GM03348 (cell line): ENCODE data around the gene NDRG4.

Experiments
- DNase-seq: peaks from one replicate; pipeline ENCODE4 v3.0.0; 2012; ENCODE audit warnings: low spot score

NDRG4 gene, protein sequence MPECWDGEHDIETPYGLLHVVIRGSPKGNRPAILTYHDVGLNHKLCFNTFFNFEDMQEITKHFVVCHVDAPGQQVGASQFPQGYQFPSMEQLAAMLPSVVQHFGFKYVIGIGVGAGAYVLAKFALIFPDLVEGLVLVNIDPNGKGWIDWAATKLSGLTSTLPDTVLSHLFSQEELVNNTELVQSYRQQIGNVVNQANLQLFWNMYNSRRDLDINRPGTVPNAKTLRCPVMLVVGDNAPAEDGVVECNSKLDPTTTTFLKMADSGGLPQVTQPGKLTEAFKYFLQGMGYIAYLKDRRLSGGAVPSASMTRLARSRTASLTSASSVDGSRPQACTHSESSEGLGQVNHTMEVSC

DNA sequence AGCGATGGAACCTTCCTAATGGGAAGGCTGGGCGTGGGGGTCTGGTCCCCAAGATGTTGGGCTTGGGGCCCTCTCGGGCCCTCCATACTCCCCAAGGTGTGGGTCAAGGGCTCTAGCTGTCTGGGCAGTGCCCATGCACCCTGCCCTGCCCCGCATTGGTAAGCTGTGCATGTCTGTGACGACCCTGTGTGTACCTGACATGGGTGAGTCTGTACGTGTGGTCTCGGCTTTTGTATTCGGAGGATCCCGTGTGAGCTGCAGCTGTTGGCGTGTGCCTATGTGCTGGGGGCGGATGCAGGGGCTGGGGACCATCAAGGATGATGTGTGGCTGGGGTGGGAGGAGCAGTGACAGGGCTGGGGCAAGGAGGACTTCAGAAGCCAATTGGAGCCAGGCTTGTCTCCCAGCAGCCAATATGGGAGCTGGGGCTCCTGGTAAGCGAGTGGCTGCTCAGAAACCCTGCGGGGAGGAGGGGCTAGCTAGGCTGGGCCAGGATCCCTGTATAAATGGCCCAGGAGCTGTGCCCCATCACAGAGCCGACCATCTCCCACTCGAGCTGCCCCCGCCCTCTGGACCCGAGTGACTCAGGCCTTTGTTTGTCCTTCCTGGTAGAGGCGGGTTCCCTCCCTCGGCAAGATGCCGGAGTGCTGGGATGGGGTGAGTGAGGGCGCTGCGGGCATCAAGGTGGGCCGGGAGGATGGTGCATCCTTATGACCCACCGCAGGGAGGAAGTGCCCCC is at the start of gene NDRG4:
Gene NDRG4, plus strand, starts transcription at position 529 of the 737 bp plus-strand sequence. Its CDS starts 106 bp downstream, at position 635.
- DNase-seq, result peak; percentile 88

DNA sequence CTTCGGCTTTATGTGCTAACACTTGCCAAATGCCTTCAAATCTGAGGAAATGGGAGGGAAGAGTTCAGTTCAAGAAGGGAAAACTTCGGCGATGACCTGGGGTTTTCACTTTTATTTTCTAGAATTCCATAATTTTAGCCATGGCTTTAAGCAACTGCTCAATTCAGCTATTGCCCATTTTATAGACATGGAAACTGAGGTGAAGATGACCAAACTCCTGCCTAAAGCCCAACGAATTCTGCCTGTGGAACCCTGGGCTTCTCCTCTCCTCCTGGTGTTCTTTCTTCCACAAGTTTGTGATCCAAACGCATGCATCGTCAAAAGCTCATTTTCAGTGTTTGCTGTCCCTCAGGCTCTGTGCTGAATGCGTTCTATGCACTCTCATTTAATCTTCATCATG is 49.4 kb upstream of the NDRG4 start:
- DNase-seq, result no peak

DNA sequence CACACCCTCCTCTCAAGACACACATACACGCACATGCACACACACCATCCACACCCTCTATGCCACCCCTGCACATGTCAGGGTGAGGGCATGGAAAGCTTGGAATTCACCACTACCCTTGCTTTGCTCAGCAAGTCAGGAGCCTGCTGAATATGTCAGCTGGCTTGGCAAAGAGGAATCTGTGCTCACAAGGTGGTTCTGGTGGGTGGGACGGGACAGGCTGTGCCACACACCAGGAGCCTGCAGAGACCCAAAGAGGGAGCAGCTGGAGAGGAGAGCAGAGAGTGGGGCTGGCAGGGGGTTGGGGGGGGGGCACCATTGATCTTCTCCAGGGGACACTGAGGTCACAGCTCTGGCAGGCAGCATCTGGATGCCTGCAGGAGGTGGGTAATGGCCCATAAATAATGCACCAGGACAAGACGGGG is 48.7 kb upstream of the NDRG4 start:
- DNase-seq, result no peak

DNA sequence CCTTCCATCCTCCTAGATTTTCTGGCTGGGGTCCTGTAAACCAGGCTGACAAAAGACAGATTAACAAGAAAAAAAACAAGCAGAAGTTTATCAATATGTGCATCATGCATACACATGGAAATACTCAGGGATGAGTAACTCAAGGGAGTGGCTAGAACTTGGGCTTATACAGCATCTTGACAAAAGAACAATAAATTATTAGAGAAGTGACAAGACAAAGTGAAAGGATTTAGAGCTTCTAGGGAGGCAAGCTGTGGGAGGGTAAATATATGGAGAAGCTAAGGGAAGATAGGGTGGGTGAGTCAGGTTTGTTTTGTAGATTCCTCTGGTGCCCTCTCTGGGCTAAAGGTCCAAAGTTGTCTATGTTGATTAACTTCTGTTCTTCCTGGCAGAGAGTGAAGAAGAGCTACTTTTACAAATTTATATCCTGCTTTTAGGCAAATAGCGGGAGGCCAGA is 48.0 kb upstream of the NDRG4 start:
- peak; percentile 37 for DNase-seq

DNA sequence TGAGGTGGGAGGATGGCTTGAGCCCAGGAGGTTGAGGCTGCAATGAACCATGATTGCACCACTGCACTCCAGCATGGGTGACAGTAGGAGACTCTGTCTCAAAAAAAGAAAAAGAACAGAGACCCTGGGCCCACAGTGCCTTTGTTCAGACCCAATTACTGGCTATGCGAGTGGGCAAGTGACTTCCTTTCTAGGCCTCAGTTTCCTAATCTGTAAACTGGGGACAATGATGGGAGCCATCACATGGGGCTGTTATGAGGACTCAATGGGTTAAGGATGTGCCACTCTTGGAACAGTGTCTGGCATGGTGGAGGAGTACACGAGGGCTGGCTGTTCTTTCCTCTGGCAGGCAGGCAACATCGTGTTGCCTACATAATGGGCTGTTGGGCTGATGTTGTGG is 47.3 kb upstream of the NDRG4 start:
- no peak for DNase-seq

DNA sequence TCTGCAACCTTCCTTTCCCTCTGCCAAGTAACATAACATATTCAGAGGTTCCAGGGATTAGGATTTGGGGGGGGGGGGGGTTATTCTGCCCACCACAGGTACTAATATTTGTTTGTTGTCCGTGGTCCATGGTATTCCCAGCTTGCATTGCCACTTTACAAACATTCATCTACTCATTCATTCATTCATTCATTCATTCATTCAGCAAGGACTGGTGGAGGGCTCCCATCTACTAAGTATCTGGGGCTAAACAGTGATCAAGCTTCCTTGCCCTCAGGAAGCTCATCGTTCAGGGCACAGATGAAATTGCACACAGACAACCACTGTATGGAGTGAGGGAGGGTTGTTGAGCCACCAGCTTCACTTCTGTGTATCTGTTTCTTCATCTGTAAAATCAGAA is 45.8 kb upstream of the NDRG4 start:
- no peak for DNase-seq

DNA sequence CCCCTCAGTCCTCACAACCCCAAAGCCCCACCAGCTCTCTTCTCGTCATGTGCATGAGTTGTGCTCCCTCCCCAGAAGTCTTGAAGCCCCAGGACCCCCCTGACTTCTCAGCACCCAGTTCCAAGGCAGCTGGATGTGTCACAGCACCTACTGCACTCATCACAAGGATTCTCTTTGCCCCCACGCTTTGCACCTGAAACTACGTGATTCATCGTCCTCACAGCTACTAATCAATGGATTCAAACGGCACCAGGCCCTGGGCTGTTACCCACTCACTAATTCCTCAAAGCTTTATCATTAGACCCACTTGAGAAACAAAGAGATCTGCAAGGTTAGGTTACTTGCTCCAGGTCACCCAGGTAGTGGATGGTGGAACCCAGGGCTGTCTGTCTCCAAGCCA is 45.1 kb upstream of the NDRG4 start:
- DNase-seq, result no peak

DNA sequence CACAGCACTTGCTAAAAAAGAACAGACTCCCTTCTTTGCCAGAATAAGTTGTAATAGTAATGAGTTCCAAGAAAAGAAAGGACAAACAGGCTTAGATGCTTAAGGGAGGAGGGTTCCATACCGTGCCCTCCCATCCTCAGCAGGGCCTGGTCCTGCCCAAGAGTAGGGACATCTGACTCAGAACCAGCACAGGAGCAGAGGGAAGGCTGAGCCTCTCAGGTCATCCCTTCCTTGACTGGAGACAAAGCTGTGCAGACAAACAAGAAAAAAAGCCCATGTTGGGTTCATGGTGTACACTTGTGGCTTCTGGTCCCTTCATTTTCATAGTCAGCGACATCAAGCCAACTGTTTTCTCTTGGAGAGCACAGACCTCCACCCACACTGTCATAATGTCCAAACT is 44.2 kb upstream of the NDRG4 start:
- no peak for DNase-seq

DNA sequence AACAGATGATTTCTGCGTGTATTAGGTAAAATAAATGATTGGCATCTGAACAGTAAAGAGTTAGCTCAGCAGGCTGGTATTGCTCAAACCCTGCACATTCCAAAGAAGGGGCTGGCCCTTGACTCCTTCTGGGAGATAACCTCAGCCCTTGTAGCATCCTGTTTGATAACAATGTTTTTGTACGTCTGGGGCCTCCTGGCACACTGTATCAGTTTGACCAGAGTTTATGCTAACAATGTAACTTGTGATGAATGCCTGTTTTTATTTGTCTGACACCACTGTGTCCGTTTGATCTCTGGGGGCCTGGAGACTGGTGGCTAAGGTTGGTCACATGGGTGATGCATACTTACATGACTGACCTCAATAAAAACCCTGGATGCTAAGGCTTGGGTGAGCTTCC is 43.8 kb upstream of the NDRG4 start:
- DNase-seq, result no peak

DNA sequence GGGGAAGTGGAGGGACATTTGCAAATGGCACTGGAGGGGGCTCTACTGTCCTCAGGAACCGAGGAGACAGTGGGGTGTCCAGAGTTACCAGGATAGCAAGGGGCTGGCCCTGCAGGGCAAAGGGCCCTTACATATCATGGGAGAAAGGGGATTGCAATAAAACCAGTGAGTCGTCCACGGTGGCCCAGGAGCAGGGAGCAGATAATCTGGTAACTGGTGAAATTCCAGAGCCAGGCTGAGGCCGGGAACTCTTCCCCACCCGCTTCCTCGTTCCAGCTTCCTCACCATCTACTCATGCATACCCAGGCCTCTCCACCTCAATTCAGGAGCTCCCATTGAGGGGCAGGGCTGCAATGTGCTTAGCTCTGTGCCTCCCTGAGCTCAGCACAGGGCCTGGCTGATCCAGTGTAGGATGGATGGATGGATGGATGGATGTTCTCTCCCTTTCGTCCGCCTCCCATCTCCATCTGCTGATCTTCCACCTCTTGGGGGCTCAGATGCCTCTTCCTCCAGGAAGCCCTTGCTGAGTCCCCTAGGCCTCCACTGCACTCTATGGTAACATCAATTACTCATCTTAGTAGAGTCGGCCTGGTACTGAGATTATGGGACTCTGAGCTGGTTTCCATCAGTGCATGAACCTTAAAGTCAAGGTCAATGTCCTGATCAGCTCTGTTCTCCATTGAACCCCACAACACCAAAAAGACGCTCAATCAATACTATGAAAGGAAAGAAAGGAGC is 41.2 kb upstream of the NDRG4 start:
- DNase-seq, result no peak

DNA sequence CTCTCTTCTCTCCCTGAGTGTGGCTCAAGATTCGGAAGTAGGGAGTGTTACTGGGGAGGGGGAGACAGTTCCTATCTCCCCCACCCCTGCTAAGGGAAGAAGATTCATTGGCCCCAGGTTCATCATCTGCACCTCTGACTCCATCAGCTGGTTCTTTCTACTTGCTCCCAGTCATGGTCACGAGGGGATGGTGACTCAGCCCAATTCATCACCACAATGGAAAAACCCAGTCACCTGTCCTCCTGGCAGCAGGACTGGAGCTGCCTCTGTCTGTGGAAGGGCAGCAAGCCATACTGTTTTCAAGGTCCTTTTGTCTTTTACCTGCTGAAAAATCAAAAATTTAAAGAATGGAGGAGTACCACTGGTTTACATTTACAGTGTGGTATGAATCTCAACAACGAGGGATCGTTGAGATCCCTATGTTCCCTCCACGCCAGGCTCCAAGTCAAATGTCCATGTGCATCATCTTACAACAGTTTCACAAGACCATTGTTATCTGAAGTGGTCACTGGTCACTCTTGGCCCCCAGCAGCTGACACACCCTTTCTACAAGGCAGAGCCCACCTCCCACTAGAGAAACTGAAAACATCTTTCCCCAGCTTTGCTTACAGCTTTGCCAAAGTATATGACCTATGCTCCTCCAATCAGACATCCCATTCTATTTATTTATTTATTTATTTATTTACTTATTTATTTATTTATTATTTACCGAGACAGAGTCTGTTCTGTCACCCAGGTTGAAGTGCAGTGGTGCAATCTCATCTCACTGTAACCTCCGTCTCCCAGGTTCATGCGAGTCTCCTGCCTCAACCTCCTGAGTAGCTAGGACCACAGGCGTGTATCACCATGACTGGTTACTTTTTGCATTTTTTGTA is 40.4 kb upstream of the NDRG4 start:
- DNase-seq, result peak; percentile 36

DNA sequence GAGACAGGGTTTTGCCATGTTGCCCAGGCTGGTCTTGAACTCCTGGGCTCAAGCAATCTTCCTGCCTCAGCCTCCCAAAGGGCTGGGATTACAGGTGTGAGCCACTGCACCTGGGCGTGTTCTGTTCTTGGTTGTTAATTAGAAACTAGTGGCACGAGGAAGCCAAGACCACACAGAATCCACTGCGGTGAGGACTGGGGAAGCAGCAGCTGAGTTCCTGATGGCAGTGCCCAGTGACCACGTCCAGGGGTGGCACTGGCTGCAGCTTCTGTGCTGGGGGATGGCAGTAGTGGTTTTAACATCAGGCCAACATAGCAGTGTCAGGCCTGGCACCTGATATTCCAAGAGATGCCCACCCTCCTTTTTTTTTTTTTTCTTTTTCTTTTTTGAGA is 39.7 kb upstream of the NDRG4 start:
- no peak for DNase-seq

DNA sequence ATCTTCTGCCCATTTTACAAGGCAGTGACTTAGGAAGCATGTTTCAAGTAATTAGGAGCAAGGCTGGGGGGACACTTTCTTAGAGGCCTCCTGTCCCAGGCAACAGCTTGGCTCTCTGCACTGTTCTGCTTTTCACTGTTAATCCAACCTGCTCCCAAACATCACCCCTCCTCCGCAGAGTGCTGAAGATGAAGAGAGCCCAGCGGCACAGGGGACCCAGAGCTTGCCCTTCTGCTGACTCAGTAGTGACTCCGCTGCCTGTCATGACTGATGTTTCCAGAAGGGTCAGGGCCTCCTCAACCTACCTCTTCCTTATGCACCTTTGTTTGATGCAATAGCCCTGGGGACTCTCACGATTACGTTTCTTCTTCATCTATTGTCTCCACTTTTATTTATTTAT is 38.9 kb upstream of the NDRG4 start:
- no peak for DNase-seq

DNA sequence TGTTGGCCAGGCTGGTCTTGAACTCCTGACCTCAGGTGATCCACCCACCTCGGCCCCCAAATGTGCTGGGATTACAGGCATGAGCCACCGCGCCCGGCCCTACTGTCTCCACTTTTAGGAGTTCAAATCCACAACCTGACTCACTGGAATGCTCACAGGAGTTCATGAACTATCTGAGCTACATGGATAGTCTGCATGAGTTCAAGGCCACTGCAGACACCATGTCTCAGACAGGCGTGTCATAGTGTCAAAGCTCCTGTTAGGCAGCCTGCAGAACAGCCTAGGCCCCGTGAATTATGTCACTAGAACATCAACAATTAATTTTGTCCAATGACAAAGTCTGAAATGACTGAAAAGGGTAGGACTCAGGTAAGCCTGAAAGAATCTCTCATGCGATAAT is 38.3 kb upstream of the NDRG4 start:
- no peak for DNase-seq

DNA sequence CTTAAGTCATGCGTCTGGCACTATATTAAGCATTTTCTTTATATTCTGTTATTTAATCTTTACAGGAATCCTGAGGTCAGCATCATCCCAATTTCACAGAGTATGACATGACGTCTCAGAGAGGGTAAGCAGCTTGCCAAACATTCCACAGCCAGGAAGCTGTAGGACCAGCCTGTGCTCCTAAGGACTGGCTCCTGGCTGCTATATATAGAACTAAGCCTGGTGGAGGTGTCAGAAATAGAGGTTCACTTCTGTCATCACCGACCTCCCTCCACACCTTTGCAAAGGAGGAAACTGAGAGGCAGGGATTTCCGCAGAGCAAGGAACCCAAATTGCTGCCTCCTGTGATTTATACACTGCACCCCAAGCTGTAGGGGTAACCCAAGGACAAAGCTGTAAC is 37.9 kb upstream of the NDRG4 start:
- DNase-seq, result no peak

DNA sequence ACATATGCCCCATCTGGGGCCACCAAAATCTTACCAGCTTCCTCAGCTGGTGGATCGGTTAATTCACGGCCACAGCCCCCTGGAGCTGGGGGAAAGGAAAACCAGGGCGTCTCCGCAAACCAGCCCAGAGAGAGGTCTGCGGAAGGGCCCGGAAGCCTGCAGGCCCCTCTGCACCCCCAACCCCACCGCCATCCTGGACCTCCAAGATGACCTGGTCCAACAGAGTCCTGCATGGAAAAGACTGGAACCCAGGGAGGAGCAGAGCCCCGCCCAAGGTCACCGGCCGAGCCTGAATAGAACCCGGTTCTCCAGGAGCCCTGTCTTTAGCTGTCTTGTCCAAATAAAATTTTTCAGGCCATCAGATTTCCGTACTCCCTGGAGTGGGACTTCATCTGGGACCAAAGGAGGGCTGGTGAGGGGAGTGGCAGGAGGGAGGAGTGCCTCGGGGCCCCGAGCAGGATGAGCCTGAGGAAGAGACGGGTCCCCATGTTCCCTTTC is 37.4 kb upstream of the NDRG4 start:
- DNase-seq, result no peak

DNA sequence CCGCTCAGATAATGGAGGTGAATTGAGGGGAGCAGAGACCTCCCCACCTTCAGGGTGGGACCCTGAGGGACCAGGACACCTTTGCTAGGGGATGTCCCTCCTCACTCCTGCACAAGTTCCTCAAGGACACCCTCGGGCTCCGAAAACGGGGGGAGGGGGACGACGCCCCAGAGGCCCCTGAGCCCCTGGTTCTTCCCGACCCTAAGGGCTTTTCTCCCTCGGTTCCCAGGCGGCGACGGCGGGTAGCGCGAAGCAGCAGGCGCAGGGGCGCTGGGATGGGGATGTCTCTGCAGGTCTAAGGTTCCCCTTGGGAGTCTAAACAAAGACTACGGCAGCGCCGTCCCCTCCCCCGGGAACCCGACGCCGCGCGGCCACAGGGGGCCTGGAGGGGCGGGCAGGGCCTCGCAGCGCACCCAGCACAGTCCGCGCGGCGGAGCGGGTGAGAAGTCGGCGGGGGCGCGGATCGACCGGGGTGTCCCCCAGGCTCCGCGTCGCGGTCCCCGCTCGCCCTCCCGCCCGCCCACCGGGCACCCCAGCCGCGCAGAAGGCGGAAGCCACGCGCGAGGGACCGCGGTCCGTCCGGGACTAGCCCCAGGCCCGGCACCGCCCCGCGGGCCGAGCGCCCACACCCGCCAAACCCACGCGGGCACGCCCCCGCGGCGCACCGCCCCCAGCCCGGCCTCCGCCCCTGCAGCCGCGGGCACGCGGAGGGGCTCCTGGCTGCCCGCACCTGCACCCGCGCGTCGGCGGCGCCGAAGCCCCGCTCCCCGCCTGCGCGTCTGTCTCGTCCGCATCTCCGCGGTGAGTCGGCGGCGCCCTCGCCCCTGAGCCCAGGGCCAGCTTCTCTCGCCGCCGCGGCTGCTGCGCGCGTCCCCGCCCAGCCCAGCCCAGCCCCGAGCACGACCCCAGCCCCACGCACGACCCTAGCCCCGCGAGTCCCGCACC is 36.7 kb upstream of the NDRG4 start:
- DNase-seq, result peak; percentile 37

DNA sequence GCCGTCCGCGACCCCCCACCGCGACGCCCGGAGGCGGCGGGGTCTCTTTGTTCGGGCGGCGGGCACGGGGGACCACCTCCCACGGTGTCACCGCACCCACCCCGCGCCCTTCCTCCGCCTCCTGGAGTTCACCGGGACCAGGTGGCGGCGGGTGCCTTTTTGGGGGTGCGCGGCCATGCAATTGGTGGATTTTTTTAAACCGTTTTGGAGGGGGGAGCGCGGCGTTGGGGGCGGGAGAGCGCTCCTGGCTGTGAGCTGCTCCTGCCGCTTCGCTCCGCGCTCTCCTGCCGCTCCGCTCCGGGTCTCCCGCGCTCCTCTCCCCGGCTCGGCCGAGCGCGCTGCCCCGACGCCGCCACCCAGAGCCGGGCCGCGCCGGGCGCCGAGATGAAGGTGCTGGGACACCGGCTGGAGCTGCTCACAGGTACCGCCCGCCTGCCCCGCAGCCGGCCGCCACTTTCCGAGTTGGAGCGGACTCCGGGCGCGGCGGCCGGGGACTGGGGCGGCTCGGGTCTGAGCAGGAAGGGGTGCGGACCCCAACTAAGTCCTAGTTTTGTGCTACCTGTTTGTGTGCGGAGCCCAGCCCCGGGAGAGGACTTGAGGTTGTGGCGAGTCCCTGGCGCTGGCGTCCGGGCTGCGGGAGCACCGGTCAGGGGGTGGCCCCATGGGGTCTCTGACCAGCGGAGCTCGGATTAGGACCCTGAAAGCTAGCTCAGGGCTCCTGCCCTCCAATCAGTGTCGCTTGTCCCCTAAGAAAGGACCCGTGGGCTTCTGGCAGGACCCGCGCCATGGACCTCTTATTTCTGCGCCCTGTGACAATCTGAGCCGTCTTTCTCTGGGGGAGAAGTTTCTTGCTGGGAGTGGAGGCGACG is 35.7 kb upstream of the NDRG4 start:
- peak; percentile 53 for DNase-seq

DNA sequence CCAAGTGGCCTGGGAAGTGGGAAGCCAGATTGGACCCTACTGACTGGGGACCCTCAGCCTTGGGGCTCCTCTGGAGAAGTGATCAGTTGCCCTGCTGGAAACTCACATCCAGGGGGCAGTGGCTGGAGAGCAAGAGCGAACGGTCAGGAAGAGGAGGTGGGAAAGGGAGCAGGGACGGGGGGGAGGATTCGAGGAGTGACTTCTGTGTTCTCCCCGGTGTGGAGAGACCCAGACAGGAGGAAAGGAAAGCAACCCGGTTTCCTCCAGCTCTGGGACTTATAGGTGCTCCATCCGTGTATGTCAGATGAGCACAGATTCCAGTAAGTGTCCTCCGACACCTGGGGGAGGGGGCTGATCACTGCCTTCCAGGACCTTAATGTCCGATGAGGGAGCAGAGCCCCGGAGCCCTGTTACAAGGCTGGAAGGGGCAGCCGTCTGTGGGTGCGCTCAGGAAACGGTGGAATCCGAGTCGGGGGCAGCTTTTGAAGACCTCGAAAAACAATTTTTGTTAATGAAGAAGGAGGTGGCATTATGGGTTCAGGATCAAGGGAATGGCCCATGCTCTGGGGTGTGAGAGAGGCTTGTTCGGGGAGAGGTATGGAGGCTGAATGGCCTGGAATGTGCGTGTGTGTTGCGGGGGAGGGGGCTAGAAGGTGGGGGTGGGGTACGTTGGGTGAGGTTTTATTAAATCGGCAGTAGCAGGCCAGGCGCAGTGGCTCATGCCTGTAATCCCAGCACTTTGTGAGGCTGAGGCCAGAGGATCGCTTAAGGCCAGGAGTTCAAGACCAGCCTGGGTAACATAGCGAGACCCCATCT is 34.8 kb upstream of the NDRG4 start:
- DNase-seq, result peak; percentile 36
